IPS-15b (cell line): ENCODE results near the gene CSNK1G2.

Experiments used
- H3K27me3 ChIP-seq: one replicate; pipeline ENCODE4 v1.6.1; 2013; ENCODE audit warnings: low read length; ENCODE audit not compliant: control insufficient read depth, insufficient read depth
- H3K36me3 ChIP-seq: one replicate; pipeline ENCODE4 v1.6.1; 2013; ENCODE audit warnings: low read length; ENCODE audit not compliant: control insufficient read depth, insufficient read depth
- H3K4me1 ChIP-seq: one replicate; pipeline ENCODE4 v1.6.1; 2013; ENCODE audit warnings: mild to moderate bottlenecking, low read length; ENCODE audit not compliant: control insufficient read depth, insufficient read depth
- H3K4me3 ChIP-seq: one replicate; pipeline ENCODE4 v1.5.1; 2013; ENCODE audit warnings: low read depth, low read length
- H3K9ac ChIP-seq: one replicate; pipeline ENCODE4 v1.6.1; 2013; ENCODE audit warnings: low read depth, mild to moderate bottlenecking, low read length
- H3K9me3 ChIP-seq: one replicate; pipeline ENCODE4 v1.6.1; 2013; ENCODE audit warnings: mild to moderate bottlenecking, low read length; ENCODE audit not compliant: control insufficient read depth, insufficient read depth

CSNK1G2 gene

GRCh38 chr19:1950640-1951039 is 9.7 kb downstream of the CSNK1G2 start:
- Histone ChIP-seq H3K9me3 (no peaks in the 10 kb centered on the region), H3K36me3 (peaks cover 20% of the 10 kb centered on the region), H3K27me3 (no peaks in the 10 kb centered on the region), H3K4me1 (no peaks in the 10 kb centered on the region), H3K4me3 (no peak overlapping the region), H3K9ac (no peak overlapping the region)

GRCh38 chr19:1952635-1953034 is 11.7 kb downstream of the CSNK1G2 start:
- Histone ChIP-seq H3K36me3 (peaks cover 18% of the 10 kb centered on the region), H3K27me3 (no peaks in the 10 kb centered on the region), H3K4me3 (no peak overlapping the region), H3K9me3 (no peaks in the 10 kb centered on the region), H3K4me1 (no peaks in the 10 kb centered on the region), H3K9ac (no peak overlapping the region)

GRCh38 chr19:1953037-1953436 is 12.1 kb downstream of the CSNK1G2 start:
- no peak overlapping the region for H3K4me3 ChIP-seq
- no peaks in the 10 kb centered on the region for H3K4me1 ChIP-seq
- H3K27me3 ChIP-seq, result no peaks in the 10 kb centered on the region
- H3K9ac ChIP-seq, result no peak overlapping the region
- H3K9me3 ChIP-seq, result no peaks in the 10 kb centered on the region
- H3K36me3 ChIP-seq, result peaks cover 18% of the 10 kb centered on the region

GRCh38 chr19:1953441-1954094 is 12.6 kb downstream of the CSNK1G2 start:
- Histone ChIP-seq H3K9me3 (no peaks in the 10 kb centered on the region), H3K27me3 (no peaks in the 10 kb centered on the region)

GRCh38 chr19:1954532-1954933 is 13.6 kb downstream of the CSNK1G2 start:
- H3K9me3 ChIP-seq, result no peaks in the 10 kb centered on the region
- H3K4me3 ChIP-seq, result no peak overlapping the region
- H3K27me3 ChIP-seq, result no peaks in the 10 kb centered on the region
- no peaks in the 10 kb centered on the region for H3K4me1 ChIP-seq
- no peak overlapping the region for H3K9ac ChIP-seq
- peaks cover 16% of the 10 kb centered on the region for H3K36me3 ChIP-seq

More at GRCh38 chr19:1953441-1954094, 12.6 kb downstream of the CSNK1G2 start:
- H3K4me3 ChIP-seq, result no peak overlapping the region
- peaks cover 18% of the 10 kb centered on the region for H3K36me3 ChIP-seq
- no peaks in the 10 kb centered on the region for H3K4me1 ChIP-seq
- H3K9ac ChIP-seq, result no peak overlapping the region

- Histone ChIP-seq H3K4me1 (no peaks in the 10 kb centered on the region), H3K4me3 (no peak overlapping the region), H3K9me3 (no peaks in the 10 kb centered on the region), H3K27me3 (no peaks in the 10 kb centered on the region), H3K9ac (no peak overlapping the region), H3K36me3 (peaks cover 16% of the 10 kb centered on the region)
Measured at GRCh38 chr19:1955171-1956121, 14.5 kb downstream of the CSNK1G2 start.

GRCh38 chr19:1956122-1956494 is 15.1 kb downstream of the CSNK1G2 start:
- no peak overlapping the region for H3K9ac ChIP-seq
- H3K9me3 ChIP-seq, result no peaks in the 10 kb centered on the region
- H3K4me3 ChIP-seq, result no peak overlapping the region
- peaks cover 16% of the 10 kb centered on the region for H3K36me3 ChIP-seq
- H3K4me1 ChIP-seq, result no peaks in the 10 kb centered on the region
- H3K27me3 ChIP-seq, result no peaks in the 10 kb centered on the region

GRCh38 chr19:1956868-1957492 is 16.0 kb downstream of the CSNK1G2 start:
- Histone ChIP-seq H3K36me3 (peaks cover 14% of the 10 kb centered on the region), H3K9ac (no peak overlapping the region), H3K4me1 (no peaks in the 10 kb centered on the region)

GRCh38 chr19:1957562-1958248 is 16.7 kb downstream of the CSNK1G2 start:
- Histone ChIP-seq H3K9ac (no peak overlapping the region), H3K4me1 (no peaks in the 10 kb centered on the region), H3K27me3 (no peaks in the 10 kb centered on the region), H3K36me3 (peaks cover 9% of the 10 kb centered on the region), H3K4me3 (no peak overlapping the region), H3K9me3 (no peaks in the 10 kb centered on the region)

More at GRCh38 chr19:1956868-1957492, 16.0 kb downstream of the CSNK1G2 start:
- H3K4me3 ChIP-seq, result no peak overlapping the region
- H3K9me3 ChIP-seq, result no peaks in the 10 kb centered on the region
- no peaks in the 10 kb centered on the region for H3K27me3 ChIP-seq

- Histone ChIP-seq H3K4me1 (no peaks in the 10 kb centered on the region), H3K36me3 (no peaks in the 10 kb centered on the region), H3K27me3 (no peaks in the 10 kb centered on the region), H3K9ac (no peak overlapping the region), H3K4me3 (no peak overlapping the region), H3K9me3 (no peaks in the 10 kb centered on the region)
Measured at GRCh38 chr19:1959928-1960589, 19.1 kb downstream of the CSNK1G2 start.
